Prostate gland (tissue), 2 donors: ENCODE data around the gene WNT5B. TPM values are rescaled to one million over a fixed set of nuclear protein-coding genes. Genes with fewer than 3 reads are reported as not detected.

ENCODE experiments used
- DNase-seq: peaks from one replicate; pipeline ENCODE4 v3.0.0-alpha.2; 2019; ENCODE audit warnings: low spot score
- H3K27ac ChIP-seq, 2 donors: fragments of 200-600 bp; sonication (generic); 2 replicates each; pipeline ENCODE4 v1.5.1; 2017 to 2019
- H3K27me3 ChIP-seq: fragments of 200-600 bp; sonication (generic); replicated peaks from 2 replicates; pipeline ENCODE4 v1.5.1; 2019; ENCODE audit not compliant: insufficient read depth
- H3K36me3 ChIP-seq, 2 donors: fragments of 200-600 bp; sonication (generic); 1 replicate in 1 of 2; 2 replicates in 1 of 2; pipeline versions ENCODE4 v1.5.1 to v1.8.1; 2017 to 2019
- H3K4me1 ChIP-seq: fragments of 200-600 bp; sonication (generic); replicated peaks from 2 replicates; pipeline ENCODE4 v1.5.1; 2019
- H3K4me3 ChIP-seq, 2 donors: fragments of 200-600 bp; sonication (generic); 2 replicates each; pipeline ENCODE4 v1.5.1; 2017 to 2019
- H3K9me3 ChIP-seq: fragments of 200-600 bp; sonication (generic); 2 replicates; pipeline ENCODE4 v1.5.1; 2017
- CTCF ChIP-seq, 4 experiments: fragments of 200-600 bp in 2 of 4; fragments of 450-650 bp in 2 of 4; sonication (generic) in 2 of 4; IDR thresholded peaks; 1 replicate in 3 of 4; 2 replicates in 1 of 4; pipeline ENCODE4 v1.5.1; 2016 to 2019; ENCODE audit warnings: antibody characterized with exemption in 4 of 4, mild to moderate bottlenecking in 2 of 4, moderate library complexity in 2 of 4
- POLR2A ChIP-seq: fragments of 450-650 bp; IDR thresholded peaks from one replicate; pipeline ENCODE4 v1.6.1; 2016; ENCODE audit warnings: antibody characterized with exemption, mild to moderate bottlenecking
- POLR2AphosphoS5 ChIP-seq: sonication (generic); formaldehyde crosslinking; IDR thresholded peaks from one replicate; pipeline ENCODE4 v1.6.1; 2017; ENCODE audit warnings: antibody characterized with exemption
- WGBS: methylation state at CpG from one replicate; pipeline ENCODE4 v1.1.5; 2018; 5-methylcytosine and 5-hydroxymethylcytosine counted together
- intact Hi-C: fragments of 100-400 bp; cut with DNase I; formaldehyde crosslinking; loops from one replicate; pipeline ENCODE4 v1.14.2; 2022
- total RNA-seq, 2 donors: library from RNA; depleted of rRNA; stranded (reverse); fragments of >200 nt; gene quantifications; one replicate each; pipeline ENCODE4 v1.1.0, GENCODE V29; 2016

The WNT5B gene
- total RNA-seq, 2 donors from 2014 or later = 34.6 to 65.4 TPM

DNA sequence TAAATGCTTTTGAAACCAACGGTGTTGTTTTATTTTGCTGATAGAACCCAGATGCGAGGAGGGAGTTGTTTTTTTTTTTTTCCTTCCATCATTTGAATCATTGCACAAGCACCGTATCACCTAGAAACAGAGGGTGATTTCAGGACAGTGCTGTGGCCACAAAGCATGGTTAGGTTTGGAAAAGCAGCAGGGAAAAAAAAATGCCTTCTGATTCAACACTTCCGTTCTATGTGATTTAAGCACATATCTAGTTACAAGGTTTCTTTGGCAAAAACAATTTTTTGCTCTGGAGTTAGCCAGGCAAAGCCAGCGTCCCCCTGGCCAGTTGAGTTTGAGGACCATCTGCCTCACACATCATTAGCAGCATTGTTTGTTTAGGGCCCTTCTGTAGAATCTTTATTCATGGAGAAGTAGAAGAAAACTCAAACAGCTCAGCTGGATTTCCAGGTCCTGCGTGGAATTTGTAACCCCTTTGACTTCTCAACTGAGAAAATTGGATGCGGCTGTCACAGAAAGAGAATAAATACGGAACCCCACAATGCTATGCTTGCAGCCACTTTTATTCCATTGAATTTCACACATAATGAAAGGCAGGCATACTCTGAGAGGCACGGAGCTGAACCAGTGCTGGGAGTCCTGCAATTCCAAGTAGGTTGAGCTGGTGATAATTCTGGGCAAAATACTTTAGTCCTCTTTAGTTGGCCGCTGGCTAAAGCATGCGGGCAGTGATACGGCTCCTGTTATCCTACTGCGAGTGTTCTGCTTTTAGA lies 17.0 kb upstream of the WNT5B start:
- H3K4me3 ChIP-seq = no peak overlapping the region
- TF ChIP-seq POLR2A = no peak
- no peak for TF ChIP-seq CTCF (IDR thresholded peaks at IDR 0.05)
- no peak for TF ChIP-seq POLR2AphosphoS5
- peaks cover 6% of the 10 kb centered on the region for H3K4me1 ChIP-seq
- H3K36me3 ChIP-seq = no peaks in the 10 kb centered on the region
- DNase-seq = no peak
- no peak overlapping the region for H3K27ac ChIP-seq
- no peaks in the 10 kb centered on the region for H3K27me3 ChIP-seq
- intact Hi-C loops = no loop called here
- H3K9me3 ChIP-seq = no peaks in the 10 kb centered on the region
- 61% methylated on average over 13 of the region's 13 CpGs for WGBS

DNA sequence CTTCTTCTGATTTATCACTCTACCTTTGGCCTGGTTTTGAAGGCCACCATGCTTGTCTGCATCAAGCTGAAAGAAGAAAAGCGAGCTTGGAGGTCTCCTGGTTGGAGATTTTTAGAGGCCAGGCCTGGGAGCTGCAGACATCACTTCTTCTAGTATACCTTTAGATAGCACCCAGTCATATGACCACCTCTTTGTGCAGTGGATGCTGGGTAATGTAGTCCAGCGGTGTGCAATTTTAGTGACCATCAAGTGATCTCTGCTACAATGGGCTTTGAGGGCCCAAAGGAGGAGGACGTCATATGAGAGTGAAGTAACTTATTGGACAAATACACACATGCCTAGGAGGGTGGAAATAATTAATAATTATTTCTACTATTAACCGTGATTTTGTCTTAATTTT lies 15.2 kb upstream of the WNT5B start:
- WGBS = 95% methylated on average over 4 of the region's 4 CpGs
- intact Hi-C loops = no loop called here
- no peaks in the 10 kb centered on the region for H3K27me3 ChIP-seq
- no peaks in the 10 kb centered on the region for H3K4me1 ChIP-seq
- H3K9me3 ChIP-seq = no peaks in the 10 kb centered on the region
- no peaks in the 10 kb centered on the region for H3K36me3 ChIP-seq
- no peak overlapping the region for H3K4me3 ChIP-seq
- no peak for DNase-seq
- H3K27ac ChIP-seq = no peak overlapping the region
- no peak for TF ChIP-seq POLR2AphosphoS5
- no peak for TF ChIP-seq CTCF (IDR thresholded peaks at IDR 0.05)
- no peak for TF ChIP-seq POLR2A

GRCh38 chr12:1614360-1614759 lies 14.7 kb upstream of the WNT5B start:
- Histone ChIP-seq H3K36me3 (no peaks in the 10 kb centered on the region), H3K4me3 (no peak overlapping the region), H3K4me1 (no peaks in the 10 kb centered on the region), H3K9me3 (no peaks in the 10 kb centered on the region), H3K27ac (no peak overlapping the region), H3K27me3 (no peaks in the 10 kb centered on the region)
- DNase-seq = no peak
- 92% methylated on average over 6 of the region's 6 CpGs for WGBS
- intact Hi-C loops = no loop called here
- no peak for TF ChIP-seq POLR2A
- no peak for TF ChIP-seq CTCF (IDR thresholded peaks at IDR 0.05)
- TF ChIP-seq POLR2AphosphoS5 = no peak

GRCh38 chr12:1616233-1617066 lies 12.6 kb upstream of the WNT5B start:
- H3K9me3 ChIP-seq = no peaks in the 10 kb centered on the region
- peak; percentile 39 for DNase-seq
- peak; percentile 33 for TF ChIP-seq POLR2AphosphoS5
- TF ChIP-seq POLR2A = no peak
- no peak overlapping the region for H3K27ac ChIP-seq
- H3K4me1 ChIP-seq = no peaks in the 10 kb centered on the region
- 52% methylated on average over 16 of the region's 16 CpGs for WGBS
- intact Hi-C loops = no loop called here
- no peaks in the 10 kb centered on the region for H3K27me3 ChIP-seq
- no peaks in the 10 kb centered on the region for H3K36me3 ChIP-seq
- no peak overlapping the region for H3K4me3 ChIP-seq

DNA sequence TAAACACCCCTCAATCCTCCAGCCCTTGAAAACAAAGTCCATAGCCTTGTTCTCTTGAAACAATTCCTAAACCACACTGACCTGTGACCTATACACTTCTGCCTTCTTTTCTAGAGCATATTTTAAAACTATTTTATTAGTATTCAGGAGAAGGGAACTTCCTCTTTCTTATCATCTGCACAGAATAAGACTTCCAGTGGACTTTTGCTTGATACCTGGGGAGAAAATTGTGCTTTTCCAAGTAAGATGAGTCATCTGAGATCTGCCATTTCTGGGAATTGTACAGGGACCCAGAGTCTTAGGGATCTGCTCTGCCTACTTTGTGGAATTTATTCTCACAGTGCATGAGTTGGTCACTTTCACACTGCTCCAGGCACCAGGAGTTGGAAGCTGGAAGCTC lies 10.5 kb upstream of the WNT5B start:
- Histone ChIP-seq H3K4me3 (no peak overlapping the region), H3K36me3 (no peaks in the 10 kb centered on the region), H3K9me3 (no peaks in the 10 kb centered on the region), H3K27me3 (no peaks in the 10 kb centered on the region), H3K4me1 (no peaks in the 10 kb centered on the region), H3K27ac (no peak overlapping the region)
- TF ChIP-seq POLR2AphosphoS5 (no peak), CTCF (IDR thresholded peaks at IDR 0.05) (no peak), POLR2A (no peak)
- no peak for DNase-seq
- intact Hi-C loops = no loop called here
